WTC11 (cell line): ENCODE results near the gene LAMA5. TPM values are rescaled to one million over a fixed set of nuclear protein-coding genes. Genes with fewer than 3 reads are reported as not detected.

ENCODE experiments used
- ATAC-seq: fragments of 200-7000 bp; cut with Tn5 transposase; 2 replicates; pipeline ENCODE4 v1.10.0; 2021; ENCODE audit warnings: mild to moderate bottlenecking, moderate library complexity
- CTCF ChIA-PET: fragments of 300-600 bp; sonication (Branson Sonifier 250); formaldehyde crosslinking; loops from one replicate; lab custom pipeline; 2021; ENCODE audit warnings: antibody characterized with exemption; lab: Charles Lee
- POLR2A ChIA-PET: fragments of 350-600 bp; sonication (Branson Sonifier 250); formaldehyde crosslinking; loops from one replicate; lab custom pipeline; 2021; ENCODE audit warnings: antibody characterized with exemption; lab: Charles Lee
- DNase-seq: peaks from one replicate; pipeline ENCODE4 v3.0.0; 2021; ENCODE audit warnings: low spot score
- H3K27ac Mint-ChIP-seq: 2 replicates; pipeline ENCODE4 v1.8.0; 2021; ENCODE audit warnings: mixed read lengths
- H3K27me3 Mint-ChIP-seq: 2 replicates; pipeline ENCODE4 v1.8.0; 2021; ENCODE audit warnings: low read depth, mild to moderate bottlenecking, moderate library complexity, mixed read lengths
- H3K36me3 Mint-ChIP-seq: 2 replicates; pipeline ENCODE4 v1.8.0; 2021; ENCODE audit warnings: mixed read lengths
- H3K4me1 Mint-ChIP-seq: 2 replicates; pipeline ENCODE4 v1.8.0; 2022; ENCODE audit warnings: mixed read lengths
- H3K4me3 Mint-ChIP-seq: 2 replicates; pipeline ENCODE4 v1.8.0; 2021; ENCODE audit warnings: mild to moderate bottlenecking, moderate library complexity, mixed read lengths
- H3K9me3 Mint-ChIP-seq: 2 replicates; pipeline ENCODE4 v1.8.0; 2021; ENCODE audit warnings: mixed read lengths
- ATF1 ChIP-seq: sonication (generic); formaldehyde crosslinking; IDR thresholded peaks from 2 replicates; pipeline ENCODE4 v1.8.1; 2023; ENCODE audit warnings: mild to moderate bottlenecking, moderate library complexity, missing genetic modification reagents
- CBFB ChIP-seq: sonication (generic); formaldehyde crosslinking; IDR thresholded peaks from 2 replicates; pipeline ENCODE4 v1.8.1; 2022; ENCODE audit warnings: mild to moderate bottlenecking, low read depth, missing genetic modification reagents
- CREB1 ChIP-seq: sonication (generic); formaldehyde crosslinking; IDR thresholded peaks from 2 replicates; pipeline ENCODE4 v1.8.0; 2023; ENCODE audit warnings: mild to moderate bottlenecking, missing genetic modification reagents
- ELF4 ChIP-seq: sonication (generic); formaldehyde crosslinking; IDR thresholded peaks from 2 replicates; pipeline ENCODE4 v1.8.1; 2022; ENCODE audit warnings: low read depth, mild to moderate bottlenecking, moderate library complexity, missing genetic modification reagents
- FOXJ3 ChIP-seq: sonication (generic); formaldehyde crosslinking; IDR thresholded peaks from 2 replicates; pipeline ENCODE4 v1.9.0; 2021; ENCODE audit warnings: missing genetic modification reagents, mild to moderate bottlenecking, borderline replicate concordance
- FOXK1 ChIP-seq: sonication (generic); formaldehyde crosslinking; IDR thresholded peaks from 2 replicates; pipeline ENCODE4 v1.8.0; 2022; ENCODE audit warnings: mild to moderate bottlenecking, moderate library complexity, missing genetic modification reagents
- FOXP1 ChIP-seq: sonication (generic); formaldehyde crosslinking; IDR thresholded peaks from 2 replicates; pipeline ENCODE4 v1.8.0; 2022; ENCODE audit warnings: missing genetic modification reagents, mild to moderate bottlenecking, moderate library complexity, borderline replicate concordance
- GTF2I ChIP-seq: fragments of 250-450 bp; sonication (Bioruptor Pico); conservative IDR thresholded peaks from 2 replicates; pipeline ENCODE4 v1.4.0; 2021; ENCODE audit warnings: mild to moderate bottlenecking
- KAT7 ChIP-seq: sonication (generic); formaldehyde crosslinking; IDR thresholded peaks from 2 replicates; pipeline ENCODE4 v1.8.1; 2023; ENCODE audit warnings: missing genetic modification reagents, mild to moderate bottlenecking, borderline replicate concordance
- MXD4 ChIP-seq: fragments of 250-450 bp; sonication (Bioruptor Pico); IDR thresholded peaks from 2 replicates; pipeline ENCODE4 v1.8.0; 2021; ENCODE audit warnings: mild to moderate bottlenecking, moderate library complexity, borderline replicate concordance
- SOX15 ChIP-seq: fragments of 250-450 bp; sonication (Bioruptor Pico); IDR thresholded peaks from 2 replicates; pipeline ENCODE4 v1.9.0; 2021; ENCODE audit warnings: mild to moderate bottlenecking
- TCF7 ChIP-seq: sonication (generic); formaldehyde crosslinking; IDR thresholded peaks from 2 replicates; pipeline ENCODE4 v1.8.0; 2022; ENCODE audit warnings: mild to moderate bottlenecking, low read depth, missing genetic modification reagents, moderate library complexity
- ZNF121 ChIP-seq: sonication (generic); formaldehyde crosslinking; IDR thresholded peaks from 2 replicates; pipeline ENCODE4 v1.8.0; 2023; ENCODE audit warnings: missing genetic modification reagents
- ZNF219 ChIP-seq: sonication (generic); formaldehyde crosslinking; IDR thresholded peaks from 2 replicates; pipeline ENCODE4 v1.8.0; 2023; ENCODE audit warnings: missing genetic modification reagents, mild to moderate bottlenecking, borderline replicate concordance
- ZNF263 ChIP-seq: sonication (generic); formaldehyde crosslinking; IDR thresholded peaks from 2 replicates; pipeline ENCODE4 v1.8.1; 2022; ENCODE audit warnings: low read depth, mild to moderate bottlenecking, moderate library complexity, missing genetic modification reagents
- total RNA-seq: library from RNA; stranded (reverse); gene quantifications from 3 replicates; pipeline ENCODE4 v1.2.3, GENCODE V29; 2021
- TF ChIP-seq, protein P1 (sequence below): fragments of 200-600 bp; IDR thresholded peaks from 2 replicates; pipeline ENCODE4 v1.8.0; 2022; ENCODE audit warnings: antibody characterized with exemption
- TF ChIP-seq, protein P2 (sequence below): fragments of 250-450 bp; sonication (Bioruptor Pico); IDR thresholded peaks from 2 replicates; pipeline ENCODE4 v1.9.0; 2021; ENCODE audit warnings: moderate library complexity, mild to moderate bottlenecking, inconsistent platforms, borderline replicate concordance
- TF ChIP-seq, protein P3 (sequence below): sonication (generic); formaldehyde crosslinking; IDR thresholded peaks from 2 replicates; pipeline ENCODE4 v1.8.1; 2022; ENCODE audit warnings: low read depth, mild to moderate bottlenecking, moderate library complexity, missing genetic modification reagents, borderline replicate concordance
- TF ChIP-seq, protein P4 (sequence below): sonication (generic); formaldehyde crosslinking; IDR thresholded peaks from 2 replicates; pipeline ENCODE4 v1.8.0; 2022; ENCODE audit warnings: mild to moderate bottlenecking, missing genetic modification reagents
- TF ChIP-seq, protein P5 (sequence below): sonication (generic); formaldehyde crosslinking; IDR thresholded peaks from 2 replicates; pipeline ENCODE4 v1.8.1; 2023; ENCODE audit warnings: mild to moderate bottlenecking, missing genetic modification reagents

Gene LAMA5
- total RNA-seq, 1 experiment from 2014 or later: 329 TPM

DNA sequence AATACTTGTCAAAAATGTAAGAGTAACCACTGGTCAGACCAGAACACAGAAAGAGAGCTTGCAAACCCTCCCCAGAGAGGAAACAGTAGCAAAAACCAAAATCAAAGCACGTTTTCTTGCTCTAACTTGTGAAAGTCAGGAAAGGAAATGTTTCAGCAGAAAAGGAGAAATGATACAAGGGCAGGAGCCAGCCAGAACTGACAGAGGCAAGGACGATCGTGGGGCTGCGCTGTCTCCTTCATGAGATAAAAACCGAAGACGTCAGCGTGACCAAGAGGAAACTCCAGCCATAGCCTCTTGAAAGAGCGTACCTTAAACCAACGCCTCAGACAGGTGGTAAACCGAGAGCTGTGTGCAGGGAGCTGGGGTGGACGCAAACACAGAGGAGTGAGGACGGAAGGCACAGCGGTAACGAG lies 27.5 kb downstream of the LAMA5 start (continued):
- TF ChIP-seq, protein P1, sequence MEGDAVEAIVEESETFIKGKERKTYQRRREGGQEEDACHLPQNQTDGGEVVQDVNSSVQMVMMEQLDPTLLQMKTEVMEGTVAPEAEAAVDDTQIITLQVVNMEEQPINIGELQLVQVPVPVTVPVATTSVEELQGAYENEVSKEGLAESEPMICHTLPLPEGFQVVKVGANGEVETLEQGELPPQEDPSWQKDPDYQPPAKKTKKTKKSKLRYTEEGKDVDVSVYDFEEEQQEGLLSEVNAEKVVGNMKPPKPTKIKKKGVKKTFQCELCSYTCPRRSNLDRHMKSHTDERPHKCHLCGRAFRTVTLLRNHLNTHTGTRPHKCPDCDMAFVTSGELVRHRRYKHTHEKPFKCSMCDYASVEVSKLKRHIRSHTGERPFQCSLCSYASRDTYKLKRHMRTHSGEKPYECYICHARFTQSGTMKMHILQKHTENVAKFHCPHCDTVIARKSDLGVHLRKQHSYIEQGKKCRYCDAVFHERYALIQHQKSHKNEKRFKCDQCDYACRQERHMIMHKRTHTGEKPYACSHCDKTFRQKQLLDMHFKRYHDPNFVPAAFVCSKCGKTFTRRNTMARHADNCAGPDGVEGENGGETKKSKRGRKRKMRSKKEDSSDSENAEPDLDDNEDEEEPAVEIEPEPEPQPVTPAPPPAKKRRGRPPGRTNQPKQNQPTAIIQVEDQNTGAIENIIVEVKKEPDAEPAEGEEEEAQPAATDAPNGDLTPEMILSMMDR: no peak
- no peak for TF ChIP-seq KAT7
- TF ChIP-seq GTF2I (CRISPR knock-in tag): no peak
- TF ChIP-seq ATF1 (CRISPR knock-in tag): no peak
- TF ChIP-seq, protein P2, sequence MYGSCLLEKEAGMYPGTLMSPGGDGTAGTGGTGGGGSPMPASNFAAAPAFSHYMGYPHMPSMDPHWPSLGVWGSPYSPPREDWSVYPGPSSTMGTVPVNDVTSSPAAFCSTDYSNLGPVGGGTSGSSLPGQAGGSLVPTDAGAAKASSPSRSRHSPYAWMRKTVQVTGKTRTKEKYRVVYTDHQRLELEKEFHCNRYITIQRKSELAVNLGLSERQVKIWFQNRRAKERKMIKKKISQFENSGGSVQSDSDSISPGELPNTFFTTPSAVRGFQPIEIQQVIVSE: no peak

DNA sequence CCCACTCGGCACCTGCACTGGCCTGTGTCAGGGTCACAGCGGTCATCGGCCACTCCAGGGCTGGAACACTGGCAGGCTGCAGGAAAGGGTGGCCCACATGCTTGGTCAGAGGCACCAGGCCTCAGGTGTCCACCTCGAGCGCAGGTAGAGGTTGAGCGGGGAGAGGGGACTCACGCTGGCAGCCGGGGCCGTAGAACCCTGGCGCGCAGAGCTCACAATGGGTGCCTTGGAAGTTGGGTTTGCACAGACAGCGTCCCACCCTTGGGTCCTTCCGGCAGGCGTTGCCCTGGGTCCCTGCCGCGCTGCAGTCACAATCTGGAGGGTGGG lies 28.9 kb downstream of the LAMA5 start:
- no peak overlapping the region for H3K4me3 Mint-ChIP-seq
- POLR2A ChIA-PET: no interaction called here
- ATAC-seq (no peak), DNase-seq (no peak)
- no peaks in the 10 kb centered on the region for H3K9me3 Mint-ChIP-seq
- peaks cover 39% of the 10 kb centered on the region for H3K36me3 Mint-ChIP-seq
- no peaks in the 10 kb centered on the region for H3K4me1 Mint-ChIP-seq
- TF ChIP-seq ZNF263 (no peak), TCF7 (CRISPR knock-in tag) (no peak), SOX15 (no peak), ZNF121 (CRISPR knock-in tag) (no peak), ZNF219 (CRISPR knock-in tag) (no peak), FOXP1 (CRISPR knock-in tag) (no peak), MXD4 (CRISPR knock-in tag) (no peak), GTF2I (CRISPR knock-in tag) (no peak), CREB1 (CRISPR knock-in tag) (no peak), ELF4 (CRISPR knock-in tag) (no peak), KAT7 (no peak), FOXJ3 (CRISPR knock-in tag) (no peak), FOXK1 (CRISPR knock-in tag) (no peak), CBFB (CRISPR knock-in tag) (no peak)
- TF ChIP-seq, protein P3, sequence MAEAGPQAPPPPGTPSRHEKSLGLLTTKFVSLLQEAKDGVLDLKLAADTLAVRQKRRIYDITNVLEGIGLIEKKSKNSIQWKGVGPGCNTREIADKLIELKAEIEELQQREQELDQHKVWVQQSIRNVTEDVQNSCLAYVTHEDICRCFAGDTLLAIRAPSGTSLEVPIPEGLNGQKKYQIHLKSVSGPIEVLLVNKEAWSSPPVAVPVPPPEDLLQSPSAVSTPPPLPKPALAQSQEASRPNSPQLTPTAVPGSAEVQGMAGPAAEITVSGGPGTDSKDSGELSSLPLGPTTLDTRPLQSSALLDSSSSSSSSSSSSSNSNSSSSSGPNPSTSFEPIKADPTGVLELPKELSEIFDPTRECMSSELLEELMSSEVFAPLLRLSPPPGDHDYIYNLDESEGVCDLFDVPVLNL (CRISPR knock-in tag): no peak
- TF ChIP-seq, protein P1: no peak
- TF ChIP-seq, protein P4, sequence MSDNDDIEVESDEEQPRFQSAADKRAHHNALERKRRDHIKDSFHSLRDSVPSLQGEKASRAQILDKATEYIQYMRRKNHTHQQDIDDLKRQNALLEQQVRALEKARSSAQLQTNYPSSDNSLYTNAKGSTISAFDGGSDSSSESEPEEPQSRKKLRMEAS: no peak
- TF ChIP-seq, protein P5, sequence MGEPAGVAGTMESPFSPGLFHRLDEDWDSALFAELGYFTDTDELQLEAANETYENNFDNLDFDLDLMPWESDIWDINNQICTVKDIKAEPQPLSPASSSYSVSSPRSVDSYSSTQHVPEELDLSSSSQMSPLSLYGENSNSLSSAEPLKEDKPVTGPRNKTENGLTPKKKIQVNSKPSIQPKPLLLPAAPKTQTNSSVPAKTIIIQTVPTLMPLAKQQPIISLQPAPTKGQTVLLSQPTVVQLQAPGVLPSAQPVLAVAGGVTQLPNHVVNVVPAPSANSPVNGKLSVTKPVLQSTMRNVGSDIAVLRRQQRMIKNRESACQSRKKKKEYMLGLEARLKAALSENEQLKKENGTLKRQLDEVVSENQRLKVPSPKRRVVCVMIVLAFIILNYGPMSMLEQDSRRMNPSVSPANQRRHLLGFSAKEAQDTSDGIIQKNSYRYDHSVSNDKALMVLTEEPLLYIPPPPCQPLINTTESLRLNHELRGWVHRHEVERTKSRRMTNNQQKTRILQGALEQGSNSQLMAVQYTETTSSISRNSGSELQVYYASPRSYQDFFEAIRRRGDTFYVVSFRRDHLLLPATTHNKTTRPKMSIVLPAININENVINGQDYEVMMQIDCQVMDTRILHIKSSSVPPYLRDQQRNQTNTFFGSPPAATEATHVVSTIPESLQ (CRISPR knock-in tag): no peak
- TF ChIP-seq, protein P2: no peak
- TF ChIP-seq, all 79 proteins: peak for 0
- Mint-ChIP-seq H3K27me3 (no peaks in the 10 kb centered on the region), H3K27ac (no peak overlapping the region)
- CTCF ChIA-PET: no interaction called here
